Type B pancreatic cell (in vitro differentiated cells): Measurements from ENCODE around the gene CDC42EP5. TPM values are rescaled to one million over a fixed set of nuclear protein-coding genes. Genes with fewer than 3 reads are reported as not detected.
"Not testable (repeated sequence)": the region's sequence is repeated elsewhere in the genome, so short reads cannot be mapped to it uniquely, and the experiment has no call there.

ENCODE experiments used
- DNase-seq: peaks from one replicate; pipeline ENCODE4 v3.0.0; 2021; ENCODE audit warnings: mixed read lengths; ENCODE audit not compliant: unreplicated experiment; ENCODE audit errors: extremely low spot score
- H3K27ac Mint-ChIP-seq: 2 replicates; pipeline ENCODE4 v1.8.0; 2021; ENCODE audit warnings: mild to moderate bottlenecking, mixed read lengths
- H3K27me3 Mint-ChIP-seq: 2 replicates; pipeline ENCODE4 v1.8.0; 2021; ENCODE audit warnings: mixed read lengths
- H3K36me3 Mint-ChIP-seq: 2 replicates; pipeline ENCODE4 v1.8.0; 2021; ENCODE audit warnings: mixed read lengths
- H3K4me1 Mint-ChIP-seq: one replicate; pipeline ENCODE4 v1.8.0; 2021; ENCODE audit warnings: mixed read lengths; ENCODE audit not compliant: unreplicated experiment
- H3K4me3 Mint-ChIP-seq: 2 replicates; pipeline ENCODE4 v1.8.0; 2021; ENCODE audit warnings: mild to moderate bottlenecking, mixed read lengths
- H3K9me3 Mint-ChIP-seq: 2 replicates; pipeline ENCODE4 v1.8.0; 2021; ENCODE audit warnings: mixed read lengths
- total RNA-seq: library from RNA; stranded (reverse); gene quantifications from 2 replicates; pipeline ENCODE4 v1.2.1, GENCODE V29; 2021; ENCODE audit warnings: low replicate concordance
- TF ChIP-seq, protein P1 (sequence below): fragments of 200-600 bp; sonication (generic); conservative IDR thresholded peaks from 2 replicates; pipeline ENCODE4 v1.5.0; 2021; ENCODE audit warnings: antibody characterized with exemption, mild to moderate bottlenecking

Gene CDC42EP5
- total RNA-seq, 1 donor from 2014 or later = 24.3 TPM

DNA sequence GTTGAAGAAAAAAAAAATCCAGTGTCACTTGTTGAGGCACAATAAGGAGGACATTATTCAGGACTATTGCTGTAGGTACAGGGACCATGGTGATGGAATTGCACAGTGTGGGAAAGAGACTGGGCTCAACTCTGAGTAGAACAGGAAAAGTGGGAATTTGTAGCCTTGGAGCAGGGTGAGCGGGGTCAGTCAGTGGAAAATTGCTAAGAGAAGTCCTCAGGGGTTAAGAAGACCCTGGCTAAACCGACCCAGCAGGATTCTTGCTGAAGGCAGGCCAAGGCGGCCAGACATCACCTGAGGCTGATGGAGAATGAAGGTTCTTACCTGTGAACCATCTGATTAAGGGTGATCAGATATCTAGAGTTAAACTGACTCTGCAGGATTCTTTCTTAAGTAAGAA, 42.1 kb upstream of the CDC42EP5 start:
- no peak overlapping the region for H3K27ac Mint-ChIP-seq

DNA sequence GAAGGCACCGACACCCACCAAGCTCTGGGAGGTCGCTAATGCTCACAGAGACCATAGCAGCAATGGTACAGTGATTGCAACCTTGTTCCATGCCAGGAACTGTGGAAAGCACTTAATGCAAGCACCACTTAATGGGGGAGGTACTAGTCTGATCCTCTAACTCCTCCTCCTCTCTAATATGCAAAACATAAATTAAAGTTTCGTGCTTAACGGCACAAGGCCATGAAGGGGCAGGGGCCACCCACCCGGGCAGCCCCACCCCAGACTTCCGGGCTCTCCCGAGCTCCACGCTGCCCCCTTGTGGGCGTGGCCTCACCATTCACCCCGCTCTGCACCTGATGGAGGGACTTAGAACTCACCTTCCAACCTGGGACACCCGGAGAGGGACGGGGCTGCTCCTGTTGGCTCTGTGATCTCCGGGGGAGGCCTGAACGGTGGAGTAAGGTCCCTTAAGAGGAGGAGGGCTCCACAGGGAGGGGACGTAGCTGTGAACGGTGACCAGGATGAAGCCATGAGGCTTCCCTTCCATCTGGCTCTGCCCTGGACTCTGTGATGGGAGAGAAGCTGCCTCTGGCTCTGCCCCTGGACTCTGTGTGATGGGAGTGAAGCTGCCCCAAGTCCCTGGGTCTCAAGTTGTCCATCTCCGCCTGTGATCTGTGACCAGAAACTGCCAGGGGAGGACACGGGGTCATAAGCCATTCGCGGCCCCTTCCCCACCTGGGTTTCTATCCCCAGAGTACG, 36.3 kb upstream of the CDC42EP5 start:
- not testable (repeated sequence) for DNase-seq, H3K9me3 Mint-ChIP-seq, H3K27me3 Mint-ChIP-seq, H3K4me1 Mint-ChIP-seq, H3K27ac Mint-ChIP-seq, H3K4me3 Mint-ChIP-seq, H3K36me3 Mint-ChIP-seq

More for the DNA sequence above, 42.1 kb upstream of the CDC42EP5 start:
- TF ChIP-seq, protein P1, sequence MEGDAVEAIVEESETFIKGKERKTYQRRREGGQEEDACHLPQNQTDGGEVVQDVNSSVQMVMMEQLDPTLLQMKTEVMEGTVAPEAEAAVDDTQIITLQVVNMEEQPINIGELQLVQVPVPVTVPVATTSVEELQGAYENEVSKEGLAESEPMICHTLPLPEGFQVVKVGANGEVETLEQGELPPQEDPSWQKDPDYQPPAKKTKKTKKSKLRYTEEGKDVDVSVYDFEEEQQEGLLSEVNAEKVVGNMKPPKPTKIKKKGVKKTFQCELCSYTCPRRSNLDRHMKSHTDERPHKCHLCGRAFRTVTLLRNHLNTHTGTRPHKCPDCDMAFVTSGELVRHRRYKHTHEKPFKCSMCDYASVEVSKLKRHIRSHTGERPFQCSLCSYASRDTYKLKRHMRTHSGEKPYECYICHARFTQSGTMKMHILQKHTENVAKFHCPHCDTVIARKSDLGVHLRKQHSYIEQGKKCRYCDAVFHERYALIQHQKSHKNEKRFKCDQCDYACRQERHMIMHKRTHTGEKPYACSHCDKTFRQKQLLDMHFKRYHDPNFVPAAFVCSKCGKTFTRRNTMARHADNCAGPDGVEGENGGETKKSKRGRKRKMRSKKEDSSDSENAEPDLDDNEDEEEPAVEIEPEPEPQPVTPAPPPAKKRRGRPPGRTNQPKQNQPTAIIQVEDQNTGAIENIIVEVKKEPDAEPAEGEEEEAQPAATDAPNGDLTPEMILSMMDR = no peak
- H3K4me1 Mint-ChIP-seq = no peaks in the 10 kb centered on the region
- H3K4me3 Mint-ChIP-seq = no peak overlapping the region
- DNase-seq = no peak
- H3K9me3 Mint-ChIP-seq = peaks cover 9% of the 10 kb centered on the region
- no peaks in the 10 kb centered on the region for H3K36me3 Mint-ChIP-seq
- no peaks in the 10 kb centered on the region for H3K27me3 Mint-ChIP-seq

DNA sequence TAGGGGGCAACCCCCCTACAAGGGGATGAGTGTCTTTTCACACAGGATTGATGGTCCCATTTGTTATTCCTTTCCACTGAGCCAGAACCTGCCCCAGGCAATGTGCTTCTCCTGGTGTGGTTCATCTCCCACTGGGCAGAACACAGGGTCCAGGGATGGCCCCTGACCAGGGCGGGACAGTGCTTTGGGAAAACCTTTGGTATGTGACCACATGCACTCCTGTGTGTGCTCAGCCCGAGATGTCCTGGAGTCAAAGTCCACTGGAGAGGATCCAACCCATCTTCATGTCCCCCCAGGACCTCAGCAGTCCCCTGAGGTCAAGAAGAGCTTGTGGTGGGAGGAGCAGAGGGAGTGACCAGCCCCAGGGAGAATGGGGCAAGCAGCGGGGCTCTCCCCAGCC, 35.4 kb upstream of the CDC42EP5 start:
- not testable (repeated sequence) for H3K4me3 Mint-ChIP-seq, H3K27me3 Mint-ChIP-seq, H3K4me1 Mint-ChIP-seq, H3K9me3 Mint-ChIP-seq, H3K36me3 Mint-ChIP-seq, DNase-seq, H3K27ac Mint-ChIP-seq

DNA sequence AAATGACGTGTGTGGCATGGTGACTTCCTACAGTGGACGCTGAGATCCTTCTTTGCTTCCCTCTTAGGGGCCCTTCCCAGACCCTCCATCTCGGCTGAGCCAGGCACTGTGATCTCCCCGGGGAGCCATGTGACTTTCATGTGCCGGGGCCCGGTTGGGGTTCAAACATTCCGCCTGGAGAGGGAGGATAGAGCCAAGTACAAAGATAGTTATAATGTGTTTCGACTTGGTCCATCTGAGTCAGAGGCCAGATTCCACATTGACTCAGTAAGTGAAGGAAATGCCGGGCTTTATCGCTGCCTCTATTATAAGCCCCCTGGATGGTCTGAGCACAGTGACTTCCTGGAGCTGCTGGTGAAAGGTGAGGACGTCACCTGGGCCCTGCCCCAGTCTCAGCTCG, 34.7 kb upstream of the CDC42EP5 start:
- Mint-ChIP-seq H3K4me3 (no peak overlapping the region), H3K36me3 (no peaks in the 10 kb centered on the region), H3K9me3 (no peaks in the 10 kb centered on the region), H3K27ac (no peak overlapping the region), H3K4me1 (no peaks in the 10 kb centered on the region), H3K27me3 (no peaks in the 10 kb centered on the region)
- TF ChIP-seq, protein P1 = no peak
- no peak for DNase-seq

DNA sequence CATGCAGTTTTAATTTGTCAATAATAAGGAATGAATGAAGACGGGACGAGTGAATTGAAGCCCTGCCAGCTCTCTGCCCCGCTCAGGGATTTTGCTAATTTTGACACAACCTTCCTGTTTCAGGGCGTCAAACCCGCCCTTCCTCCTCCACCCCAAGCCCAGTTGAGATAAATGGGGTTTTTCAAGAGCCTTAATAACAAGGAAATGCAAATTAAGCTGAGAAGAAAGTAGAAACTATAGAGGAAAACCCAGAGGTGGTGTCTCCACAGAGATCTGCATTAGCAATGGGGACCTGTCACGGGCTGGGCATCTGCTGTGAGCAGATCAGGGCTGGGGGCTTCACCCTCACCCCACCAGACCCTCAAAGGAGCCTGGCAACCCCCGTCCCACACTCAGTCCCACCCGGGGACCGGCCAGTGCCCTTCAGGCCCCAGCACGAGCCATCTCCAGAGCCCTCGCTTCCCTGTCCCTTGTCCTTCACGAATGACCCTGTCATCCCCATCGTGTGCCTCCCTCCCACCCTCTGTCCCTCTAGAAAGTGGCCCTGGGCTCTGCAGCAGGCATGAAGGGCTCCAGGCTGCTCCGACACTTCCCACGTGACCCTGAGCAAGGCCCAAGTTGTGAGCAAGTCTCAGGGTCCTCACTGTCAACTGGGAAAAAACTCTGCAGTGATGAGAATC, 34.1 kb upstream of the CDC42EP5 start:
- H3K4me3 Mint-ChIP-seq, H3K4me1 Mint-ChIP-seq, H3K27me3 Mint-ChIP-seq, H3K27ac Mint-ChIP-seq, DNase-seq, H3K36me3 Mint-ChIP-seq, H3K9me3 Mint-ChIP-seq: not testable (repeated sequence)

DNA sequence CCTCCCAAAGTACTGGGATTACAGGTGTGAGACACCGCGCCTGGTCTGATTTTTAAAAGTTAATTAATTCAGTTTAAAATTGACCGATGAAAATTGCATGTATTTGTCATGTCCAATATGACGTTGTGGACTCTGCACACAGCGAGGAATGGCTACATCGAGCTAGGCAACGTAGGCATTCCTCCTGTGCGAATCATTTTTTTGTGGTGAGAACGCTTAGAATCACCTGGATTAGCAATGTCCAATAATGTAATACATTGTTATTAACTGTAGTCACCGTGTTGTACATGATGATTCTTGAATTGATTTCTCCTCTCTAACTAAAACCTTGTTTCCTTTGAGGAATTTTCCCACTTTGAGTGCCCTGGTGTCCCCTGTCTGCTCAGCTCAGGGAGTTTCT, 33.0 kb upstream of the CDC42EP5 start:
- no peaks in the 10 kb centered on the region for H3K36me3 Mint-ChIP-seq
- H3K4me1 Mint-ChIP-seq = no peaks in the 10 kb centered on the region
- no peaks in the 10 kb centered on the region for H3K27me3 Mint-ChIP-seq
- H3K4me3 Mint-ChIP-seq = no peak overlapping the region
- no peak overlapping the region for H3K27ac Mint-ChIP-seq
- DNase-seq = no peak
- TF ChIP-seq, protein P1 = no peak
- no peaks in the 10 kb centered on the region for H3K9me3 Mint-ChIP-seq

DNA sequence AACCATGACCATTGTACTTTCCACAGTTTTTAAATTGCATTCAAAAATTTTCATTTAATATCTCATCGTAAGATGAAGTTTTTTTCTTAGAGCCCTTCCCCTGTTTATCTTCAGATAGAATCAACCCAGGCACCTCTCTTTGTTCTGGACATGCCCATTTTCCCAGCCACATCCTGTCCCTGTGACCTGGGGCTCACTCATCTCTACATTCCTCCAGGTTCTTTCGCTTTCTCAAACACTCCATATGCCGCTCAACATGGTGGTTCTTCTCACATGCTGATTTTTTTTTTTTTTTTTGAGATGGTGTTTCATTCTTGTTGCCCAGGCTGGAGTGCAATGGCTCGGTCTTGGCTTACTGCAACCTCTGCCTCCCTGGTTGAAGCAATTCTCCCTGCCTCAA, 32.4 kb upstream of the CDC42EP5 start:
- H3K9me3 Mint-ChIP-seq, H3K27ac Mint-ChIP-seq, DNase-seq, H3K36me3 Mint-ChIP-seq, H3K4me1 Mint-ChIP-seq, H3K27me3 Mint-ChIP-seq, H3K4me3 Mint-ChIP-seq: not testable (repeated sequence)
